Spleen (tissue), 7 donors: ENCODE results near the gene SLC35F3.

Source experiments
- POLR2A ChIP-seq, 3 donors: fragments of 450-650 bp; IDR thresholded peaks; one replicate each; pipeline ENCODE4 v1.5.1; 2017; ENCODE audit warnings: antibody characterized with exemption in 3 of 3, mild to moderate bottlenecking in 1 of 3
- POLR2AphosphoS5 ChIP-seq, 3 donors: sonication (generic); formaldehyde crosslinking; IDR thresholded peaks; one replicate each; pipeline ENCODE4 v1.5.1; 2017; ENCODE audit warnings: antibody characterized with exemption in 3 of 3
- TF ChIP-seq, protein P1 (sequence below), 11 experiments: fragments of 200-600 bp in 7 of 11; fragments of 450-650 bp in 4 of 11; sonication (generic) in 4 of 11; IDR thresholded peaks in 8 of 11; conservative IDR thresholded peaks in 3 of 11; 1 replicate in 7 of 11; 2 replicates in 4 of 11; pipeline versions ENCODE4 v1.4.0 to v1.8.0; 2016 to 2021; ENCODE audit warnings: antibody characterized with exemption in 11 of 11, inconsistent platforms in 4 of 11, mild to moderate bottlenecking in 1 of 11
- donor health status: DM: no; HTN: no; CAD: no; lungs with moderate emphysema.
- donor health status: DM: no; HTN: no; CAD: no.
- donor health status: DM: no; HTN: no; CAD: no.

DNA sequence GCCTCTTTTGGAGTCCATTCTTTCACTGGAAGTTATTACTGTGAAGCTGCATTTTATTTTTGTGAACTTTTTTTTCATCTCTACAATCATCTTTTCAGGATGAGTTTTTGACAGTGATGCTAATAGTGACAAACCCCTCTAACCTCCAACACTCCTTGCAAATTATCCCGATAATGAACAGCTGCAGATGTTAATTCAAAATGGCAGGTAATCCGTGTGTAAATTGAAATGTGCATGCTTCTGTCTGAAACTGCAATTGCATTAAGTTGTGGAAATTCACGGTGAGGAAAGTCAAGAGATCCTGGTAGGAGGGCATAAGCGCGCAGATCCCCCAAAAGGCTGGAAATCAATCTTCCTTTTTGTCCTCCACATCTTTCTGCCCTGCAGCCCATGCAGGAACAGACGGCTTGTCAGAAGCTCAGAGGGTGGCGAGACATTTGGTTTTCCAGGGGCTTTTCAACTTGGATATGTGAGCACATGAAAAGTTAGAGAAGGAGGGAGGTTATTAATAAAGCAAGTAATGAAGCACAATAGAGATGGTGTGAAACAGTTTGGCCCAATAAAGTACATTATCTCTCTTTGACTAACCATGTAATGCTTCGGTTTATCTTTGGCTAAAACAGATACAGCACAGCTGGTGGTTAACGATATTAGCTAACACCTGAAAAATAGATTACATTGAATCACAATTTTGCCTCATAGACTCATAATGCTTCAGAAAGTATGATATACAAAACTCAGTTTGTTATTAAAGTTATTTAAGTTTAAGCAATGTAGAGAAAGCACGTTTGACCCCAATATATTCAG lies 325.3 kb downstream of the SLC35F3 start:
- TF ChIP-seq, protein P1, sequence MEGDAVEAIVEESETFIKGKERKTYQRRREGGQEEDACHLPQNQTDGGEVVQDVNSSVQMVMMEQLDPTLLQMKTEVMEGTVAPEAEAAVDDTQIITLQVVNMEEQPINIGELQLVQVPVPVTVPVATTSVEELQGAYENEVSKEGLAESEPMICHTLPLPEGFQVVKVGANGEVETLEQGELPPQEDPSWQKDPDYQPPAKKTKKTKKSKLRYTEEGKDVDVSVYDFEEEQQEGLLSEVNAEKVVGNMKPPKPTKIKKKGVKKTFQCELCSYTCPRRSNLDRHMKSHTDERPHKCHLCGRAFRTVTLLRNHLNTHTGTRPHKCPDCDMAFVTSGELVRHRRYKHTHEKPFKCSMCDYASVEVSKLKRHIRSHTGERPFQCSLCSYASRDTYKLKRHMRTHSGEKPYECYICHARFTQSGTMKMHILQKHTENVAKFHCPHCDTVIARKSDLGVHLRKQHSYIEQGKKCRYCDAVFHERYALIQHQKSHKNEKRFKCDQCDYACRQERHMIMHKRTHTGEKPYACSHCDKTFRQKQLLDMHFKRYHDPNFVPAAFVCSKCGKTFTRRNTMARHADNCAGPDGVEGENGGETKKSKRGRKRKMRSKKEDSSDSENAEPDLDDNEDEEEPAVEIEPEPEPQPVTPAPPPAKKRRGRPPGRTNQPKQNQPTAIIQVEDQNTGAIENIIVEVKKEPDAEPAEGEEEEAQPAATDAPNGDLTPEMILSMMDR (IDR thresholded peaks at IDR 0.05 in 8 of 11, conservative IDR thresholded peaks at IDR 0.05 in 3 of 11), result no peak
- TF ChIP-seq POLR2A (IDR thresholded peaks at IDR 0.05) (no peak), POLR2AphosphoS5 (IDR thresholded peaks at IDR 0.05) (no peak)
